Amniotic stem cell (primary cell): ENCODE results near the gene MBOAT7.
"Not testable (repeated sequence)": the region's sequence is repeated elsewhere in the genome, so short reads cannot be mapped to it uniquely, and the experiment has no call there.

Experiments used
- DNase-seq: peaks from one replicate; lab custom pipeline; 2025; lab: John Stamatoyannopoulos, UW

Gene MBOAT7

DNA sequence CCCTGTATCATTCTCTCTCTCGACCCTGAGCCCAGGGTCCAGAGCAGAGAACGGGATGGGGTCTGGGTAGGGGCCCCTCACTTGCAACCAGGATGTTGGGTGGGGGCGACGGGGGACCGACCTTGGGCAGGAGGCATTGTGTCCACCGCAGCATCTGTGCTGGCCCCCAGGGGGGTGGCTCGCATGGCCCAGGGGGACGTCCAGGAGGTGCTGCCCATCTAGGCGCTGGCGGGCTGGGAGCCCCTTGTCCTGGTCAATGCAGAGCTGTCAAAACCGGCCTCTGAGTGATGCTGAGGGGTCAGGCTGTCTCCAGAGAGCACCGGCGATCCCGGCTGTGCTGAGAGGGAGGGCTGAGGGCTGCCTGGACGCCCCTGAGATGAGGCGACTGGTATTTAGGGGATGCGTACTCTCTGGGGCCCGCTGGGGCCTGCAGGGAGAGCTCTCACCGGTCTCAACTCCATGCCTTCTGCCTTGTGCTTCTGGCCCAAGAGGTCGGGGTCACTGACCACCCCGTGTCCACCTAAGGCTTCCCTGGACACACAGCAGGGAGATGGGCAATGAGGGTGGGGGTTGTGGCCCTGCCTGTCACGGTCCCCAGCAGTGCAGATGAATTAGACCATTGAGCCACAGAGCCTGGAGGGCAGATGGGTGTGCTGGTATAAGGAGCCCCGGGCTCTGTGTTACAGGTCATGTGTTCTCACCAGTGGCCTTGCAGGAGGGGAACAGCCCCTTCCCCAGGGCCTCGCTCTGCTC is 19.9 kb upstream of the MBOAT7 start:
- no peak for DNase-seq

DNA sequence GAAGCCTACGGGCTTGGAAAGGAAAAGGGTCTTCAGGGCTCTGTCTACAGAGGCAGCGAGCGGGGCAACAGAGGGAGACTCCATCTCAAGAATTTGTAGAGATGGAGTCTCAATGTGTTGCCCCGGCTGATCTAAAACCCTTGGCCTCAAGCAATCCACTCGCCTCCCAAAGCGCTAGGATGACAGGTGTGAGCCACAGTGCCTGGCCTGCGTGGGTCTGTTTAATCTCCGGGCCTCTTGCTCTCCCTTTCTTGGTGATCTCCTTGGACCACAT is 19.3 kb upstream of the MBOAT7 start:
- no peak for DNase-seq

- no peak for DNase-seq
These were observed 18.8 kb upstream of the MBOAT7 start for GRCh38 chr19:54207983-54208783.

DNA sequence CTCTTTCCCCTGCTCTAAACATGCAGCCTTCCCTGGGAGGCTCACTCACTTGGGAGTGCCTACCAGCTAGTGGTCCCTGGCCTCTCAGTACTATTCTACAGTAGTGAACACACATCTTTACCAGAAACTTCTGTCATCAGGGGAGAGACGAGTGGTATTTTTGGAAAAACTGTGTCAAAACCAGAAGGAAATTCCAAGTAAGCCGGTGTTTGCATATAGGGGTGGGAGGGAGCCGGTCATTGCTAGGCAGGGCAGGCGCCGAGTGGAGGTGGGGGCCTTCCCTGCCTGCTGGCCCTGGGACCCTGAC is 18.2 kb upstream of the MBOAT7 start:
- no peak for DNase-seq

GRCh38 chr19:54207193-54207592 is 17.8 kb upstream of the MBOAT7 start:
- not testable (repeated sequence) for DNase-seq

DNA sequence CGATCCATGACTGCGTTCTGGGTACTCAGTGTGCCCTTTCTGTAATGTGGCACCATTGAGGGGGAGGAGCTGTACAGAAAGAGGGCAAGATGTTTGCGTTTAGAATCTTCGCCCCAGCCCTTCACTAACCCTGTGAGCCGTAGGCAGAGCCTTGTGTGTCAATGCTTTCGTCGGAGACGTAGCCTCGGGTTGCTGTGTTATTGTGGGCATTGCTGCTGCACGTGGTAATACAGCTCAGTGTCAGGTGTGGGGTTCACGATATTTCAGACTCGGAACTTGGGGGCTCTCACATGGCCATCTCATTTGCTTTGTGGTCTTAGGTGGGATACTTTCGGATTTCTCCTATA is 17.4 kb upstream of the MBOAT7 start:
- no peak for DNase-seq

GRCh38 chr19:54206030-54206830 is 16.9 kb upstream of the MBOAT7 start:
- no peak for DNase-seq

GRCh38 chr19:54204767-54205468 is 15.5 kb upstream of the MBOAT7 start:
- DNase-seq = no peak

DNA sequence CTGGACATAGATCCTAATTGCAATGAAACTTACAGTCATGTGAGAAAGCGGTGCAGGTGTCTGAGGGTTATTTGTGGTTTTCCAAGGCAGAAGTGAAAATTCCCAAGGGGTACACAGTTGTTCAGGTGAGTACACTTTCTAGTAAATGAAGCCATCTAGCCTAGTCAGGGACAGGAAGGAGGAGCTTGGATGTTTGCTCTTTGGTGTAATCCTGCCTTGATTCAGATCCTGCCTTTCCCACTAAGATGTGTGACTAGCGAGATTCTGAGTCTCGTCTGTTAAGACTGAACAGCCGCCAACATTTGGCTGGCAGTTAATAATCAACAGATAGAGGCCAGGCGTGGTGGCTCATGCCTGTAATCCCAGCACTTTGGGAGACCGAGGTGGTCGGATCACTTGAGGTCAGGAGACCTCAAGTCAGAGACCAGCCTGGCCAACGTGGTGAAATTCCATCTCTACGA is 13.8 kb upstream of the MBOAT7 start:
- no peak for DNase-seq

DNA sequence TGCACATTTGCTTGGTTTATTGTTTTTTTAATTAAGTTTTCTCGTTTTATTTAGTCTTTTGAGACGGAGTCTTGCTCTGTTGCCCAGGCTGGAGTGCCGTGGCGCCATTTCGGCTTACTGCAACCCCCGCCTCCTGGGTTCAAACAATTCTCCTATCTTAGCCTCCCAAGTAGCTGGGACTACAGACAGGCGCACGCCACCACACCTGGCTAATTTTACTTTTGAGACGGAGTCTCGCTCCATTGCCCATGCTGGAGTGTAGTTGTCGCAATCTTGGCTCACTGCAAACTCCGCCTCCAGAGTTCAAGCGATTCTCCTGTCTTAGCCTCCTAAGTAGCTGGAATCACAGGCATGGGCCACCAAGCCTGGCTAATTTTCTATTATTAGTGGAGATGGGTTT is 12.6 kb upstream of the MBOAT7 start:
- no peak for DNase-seq

GRCh38 chr19:54201172-54201701 is 11.9 kb upstream of the MBOAT7 start:
- no peak for DNase-seq

DNA sequence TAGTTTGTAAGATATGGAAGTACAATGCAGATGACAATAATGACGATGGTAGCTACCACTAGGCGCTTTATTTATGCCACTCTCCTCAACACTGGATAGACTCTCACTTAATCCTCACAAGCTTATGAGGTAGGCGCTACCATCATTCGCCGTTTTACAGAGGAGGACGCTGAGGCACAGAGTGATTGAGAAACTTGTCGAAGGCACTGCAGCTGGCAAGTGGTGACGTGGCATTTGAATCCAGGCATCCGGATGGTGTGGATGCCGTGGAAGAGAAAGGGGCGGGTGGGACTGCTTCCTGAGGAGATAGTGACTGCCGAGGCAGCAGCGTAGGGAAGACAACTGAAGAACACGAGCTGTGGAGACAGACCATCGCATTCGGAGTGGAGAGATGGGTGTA is 10.0 kb upstream of the MBOAT7 start:
- DNase-seq = no peak

GRCh38 chr19:54197121-54197520 is 7.7 kb upstream of the MBOAT7 start:
- DNase-seq = no peak

- DNase-seq = no peak
These were observed 7.2 kb upstream of the MBOAT7 start for GRCh38 chr19:54196536-54196935.

GRCh38 chr19:54194463-54194862 is 5.1 kb upstream of the MBOAT7 start:
- DNase-seq = not testable (repeated sequence)

GRCh38 chr19:54193011-54193410 is 3.6 kb upstream of the MBOAT7 start:
- DNase-seq = no peak

GRCh38 chr19:54191811-54192453 is 2.6 kb upstream of the MBOAT7 start:
- DNase-seq = no peak

DNA sequence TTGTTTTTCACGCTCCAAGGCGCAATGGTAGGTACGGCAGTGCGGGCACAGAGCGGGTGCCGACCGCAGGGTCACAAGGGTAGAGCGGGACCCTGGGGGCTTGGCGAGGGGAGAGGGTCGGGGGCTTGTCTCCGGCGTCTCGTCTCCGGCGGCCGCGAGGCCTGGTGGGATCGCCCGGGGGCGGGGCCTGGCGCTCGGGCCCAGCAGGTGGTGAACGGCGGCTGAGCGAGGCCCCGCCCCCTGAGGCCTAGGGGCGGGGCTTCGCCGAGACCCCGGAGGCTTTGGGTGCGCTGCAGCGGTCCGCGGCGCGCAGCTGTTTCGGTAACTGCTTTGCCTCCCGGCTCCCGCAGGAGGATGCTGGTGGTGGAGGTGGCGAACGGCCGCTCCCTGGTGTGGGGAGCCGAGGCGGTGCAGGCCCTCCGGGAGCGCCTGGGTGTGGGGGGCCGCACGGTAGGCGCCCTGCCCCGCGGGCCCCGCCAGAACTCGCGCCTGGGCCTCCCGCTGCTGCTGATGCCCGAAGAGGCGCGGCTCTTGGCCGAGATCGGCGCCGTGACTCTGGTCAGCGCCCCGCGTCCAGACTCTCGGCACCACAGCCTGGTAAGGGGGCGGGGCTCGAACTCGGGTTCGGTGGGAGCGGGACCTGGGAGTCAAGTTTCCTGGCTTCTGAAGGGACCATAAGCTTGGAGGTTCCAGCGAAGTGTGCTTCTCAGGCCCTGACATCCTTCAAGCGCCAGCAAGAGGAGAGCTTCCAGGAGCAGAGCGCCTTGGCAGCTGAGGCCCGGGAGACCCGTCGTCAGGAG is 1.8 kb upstream of the MBOAT7 start, which contains the start of gene TSEN34:
Gene TSEN34, plus strand, starts transcription at position 298 of the 800 bp plus-strand sequence. Its CDS starts 57 bp downstream, at position 355.
- peak; percentile 61 for DNase-seq

DNA sequence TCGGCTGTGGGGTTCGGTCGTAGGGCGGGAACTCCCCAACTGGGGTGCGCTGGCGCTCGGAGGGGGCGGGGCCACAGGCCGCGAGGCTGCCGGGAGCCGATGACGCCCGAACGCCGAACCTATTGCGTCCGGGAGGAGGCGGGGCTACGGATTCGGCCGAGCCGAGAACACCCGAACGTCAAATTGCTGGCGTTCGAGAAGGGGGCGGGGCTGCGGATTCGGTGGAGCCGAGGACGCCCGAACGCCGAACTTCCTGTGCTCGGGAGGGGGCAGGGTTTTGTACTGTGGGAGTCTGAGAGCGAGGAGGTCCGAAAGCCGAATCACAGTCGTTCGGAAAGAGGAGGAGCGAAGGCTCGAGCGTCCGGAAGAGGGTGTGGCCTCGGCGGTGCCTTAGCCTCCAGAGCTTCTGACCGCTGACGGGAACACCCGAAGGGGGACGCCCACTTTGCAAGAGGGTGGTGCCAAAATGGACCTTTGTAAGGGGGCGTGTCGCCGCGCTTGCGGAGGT is 1.2 kb upstream of the MBOAT7 start:
- peak; percentile 99 for DNase-seq

GRCh38 chr19:54189735-54190502 is 539 bp upstream of the MBOAT7 start:
- peak; percentile 100 for DNase-seq
